K562 (cell line): ENCODE data around the gene SUMF1. TPM values are rescaled to one million over a fixed set of nuclear protein-coding genes. Genes with fewer than 3 reads are reported as not detected.

ENCODE experiments used
- ARID1B ChIP-seq: fragments of 450-650 bp; IDR thresholded peaks from 2 replicates; pipeline ENCODE4 v1.6.1; 2016; ENCODE audit warnings: antibody characterized with exemption, mild to moderate bottlenecking, inconsistent platforms
- ARNT ChIP-seq, 2 experiments: fragments of 450-650 bp; IDR thresholded peaks; 2 replicates each; pipeline ENCODE4 v1.6.1; 2016; ENCODE audit warnings: mild to moderate bottlenecking in 1 of 2
- BCOR ChIP-seq: fragments of 450-650 bp; IDR thresholded peaks from 2 replicates; pipeline ENCODE4 v1.6.1; 2016
- DMBX1 ChIP-seq: fragments of 250-450 bp; sonication (Bioruptor Pico); IDR thresholded peaks from 2 replicates; pipeline ENCODE4 v1.8.0; 2022; ENCODE audit warnings: inconsistent platforms, mild to moderate bottlenecking, moderate library complexity, borderline replicate concordance
- GABPA ChIP-seq: fragments of 200-800 bp; sonication (Bioruptor generic); conservative IDR thresholded peaks from 2 replicates; pipeline ENCODE4 v1.6.1; 2016; ENCODE audit warnings: low read depth, missing genetic modification characterization, missing compliant biosample characterization
- HDAC1 ChIP-seq, 2 experiments: fragments of 450-650 bp; IDR thresholded peaks; 2 replicates each; pipeline ENCODE4 v1.6.1; 2016 to 2017; ENCODE audit warnings: inconsistent platforms in 1 of 2, mild to moderate bottlenecking in 1 of 2, moderate library complexity in 1 of 2
- HDGF ChIP-seq: fragments of 450-650 bp; IDR thresholded peaks from 2 replicates; pipeline ENCODE4 v1.6.1; 2016
- HIVEP1 ChIP-seq: fragments of 250-450 bp; sonication (Bioruptor Pico); IDR thresholded peaks from 2 replicates; pipeline ENCODE4 v1.4.0; 2020; ENCODE audit warnings: mild to moderate bottlenecking
- NCOA4 ChIP-seq: fragments of 450-650 bp; IDR thresholded peaks from 2 replicates; pipeline ENCODE4 v1.6.1; 2018; ENCODE audit warnings: mild to moderate bottlenecking; ENCODE audit not compliant: partially characterized antibody
- NFRKB ChIP-seq: fragments of 450-650 bp; IDR thresholded peaks from 2 replicates; pipeline ENCODE4 v1.6.1; 2016; ENCODE audit warnings: low read depth
- NONO ChIP-seq, 2 experiments: fragments of 200-400 bp in 1 of 2; fragments of 450-650 bp in 1 of 2; formaldehyde crosslinking in 1 of 2; IDR thresholded peaks; 2 replicates each; pipeline ENCODE4 v1.6.1; 2017; ENCODE audit warnings: low read depth in 2 of 2, mild to moderate bottlenecking in 2 of 2, moderate library complexity in 2 of 2, low read length in 1 of 2
- PTBP1 ChIP-seq: fragments of 200-400 bp; formaldehyde crosslinking; IDR thresholded peaks from 2 replicates; pipeline ENCODE4 v1.6.1; 2017; ENCODE audit warnings: low read depth, low read length
- RAD21 ChIP-seq, 2 experiments: fragments of 250-450 bp in 1 of 2; fragments of 450-650 bp in 1 of 2; sonication (Bioruptor Pico) in 1 of 2; formaldehyde crosslinking in 1 of 2; IDR thresholded peaks in 1 of 2; conservative IDR thresholded peaks in 1 of 2; 2 replicates each; pipeline versions ENCODE4 v1.4.0 to v1.8.0; 2020 to 2022; ENCODE audit warnings: mild to moderate bottlenecking in 2 of 2, moderate library complexity in 1 of 2
- SMAD1 ChIP-seq: fragments of 150-350 bp; IDR thresholded peaks from 2 replicates; pipeline ENCODE4 v1.6.1; 2014; ENCODE audit warnings: low read length, low read depth; ENCODE audit not compliant: partially characterized antibody
- ZKSCAN8 ChIP-seq: fragments of 200-800 bp; sonication (Bioruptor generic); IDR thresholded peaks from 2 replicates; pipeline ENCODE4 v1.6.1; 2016; ENCODE audit warnings: missing genetic modification characterization, missing compliant biosample characterization
- ZNF146 ChIP-seq: IDR thresholded peaks from one replicate; pipeline ENCODE4 v1.6.1; 2018; ENCODE audit warnings: missing compliant biosample characterization; ENCODE audit not compliant: unreplicated experiment
- ZNF75A ChIP-seq: fragments of 450-650 bp; formaldehyde crosslinking; IDR thresholded peaks from 2 replicates; pipeline ENCODE4 v1.4.0; 2020; ENCODE audit warnings: mild to moderate bottlenecking
- ZNF79 ChIP-seq: fragments of 250-450 bp; sonication (Bioruptor Pico); IDR thresholded peaks from 2 replicates; pipeline ENCODE4 v1.4.0; 2020; ENCODE audit warnings: low read depth, mild to moderate bottlenecking, moderate library complexity
- polyA plus RNA-seq, 8 experiments: library from polyadenylated mRNA; depleted of rRNA in 4 of 8; stranded (reverse) in 5 of 8; unstranded in 3 of 8; fragments of >200 nt; fragmentation: Nextera tagmentation in 2 of 8; fragmentation: Illumina TruSeq in 1 of 8; extraction: Ambion mirVana in 2 of 8; extraction: Trizol in 1 of 8; gene quantifications; 2 replicates each; pipeline versions ENCODE4 v1.2.1 to v1.2.3, GENCODE V29; 2011 to 2014; ENCODE audit warnings: inconsistent platforms in 1 of 8, missing spikeins in 1 of 8
- total RNA-seq, 7 experiments: library from RNA; depleted of rRNA in 6 of 7; stranded (reverse); fragments of >200 nt in 6 of 7; fragmentation: Illumina TruSeq in 2 of 7; extraction: Trizol in 2 of 7; gene quantifications; 2 replicates each; pipeline versions ENCODE4 v1.2.1 to v1.2.3, GENCODE V29; 2011 to 2021; ENCODE audit warnings: low replicate concordance in 1 of 7
- TF ChIP-seq, protein P1 (sequence below): fragments of 450-650 bp; formaldehyde crosslinking; IDR thresholded peaks from 2 replicates; pipeline ENCODE4 v1.4.0; 2020; ENCODE audit warnings: mild to moderate bottlenecking, moderate library complexity
- TF ChIP-seq, protein P2 (sequence below): sonication (generic); formaldehyde crosslinking; IDR thresholded peaks from 2 replicates; pipeline ENCODE4 v1.8.0; 2023; ENCODE audit warnings: mild to moderate bottlenecking, missing genetic modification reagents
- TF ChIP-seq, protein P3 (sequence below): sonication (generic); formaldehyde crosslinking; IDR thresholded peaks from 2 replicates; pipeline ENCODE4 v1.4.0; 2020; ENCODE audit warnings: mild to moderate bottlenecking, missing genetic modification reagents

Gene SUMF1
- total and polyA plus RNA-seq, 9 of the 15 experiments (the other 6 are each of a cell fraction or from before 2014, with no cell fraction given) = 1.3 to 7.4 (median 4.2) TPM

DNA sequence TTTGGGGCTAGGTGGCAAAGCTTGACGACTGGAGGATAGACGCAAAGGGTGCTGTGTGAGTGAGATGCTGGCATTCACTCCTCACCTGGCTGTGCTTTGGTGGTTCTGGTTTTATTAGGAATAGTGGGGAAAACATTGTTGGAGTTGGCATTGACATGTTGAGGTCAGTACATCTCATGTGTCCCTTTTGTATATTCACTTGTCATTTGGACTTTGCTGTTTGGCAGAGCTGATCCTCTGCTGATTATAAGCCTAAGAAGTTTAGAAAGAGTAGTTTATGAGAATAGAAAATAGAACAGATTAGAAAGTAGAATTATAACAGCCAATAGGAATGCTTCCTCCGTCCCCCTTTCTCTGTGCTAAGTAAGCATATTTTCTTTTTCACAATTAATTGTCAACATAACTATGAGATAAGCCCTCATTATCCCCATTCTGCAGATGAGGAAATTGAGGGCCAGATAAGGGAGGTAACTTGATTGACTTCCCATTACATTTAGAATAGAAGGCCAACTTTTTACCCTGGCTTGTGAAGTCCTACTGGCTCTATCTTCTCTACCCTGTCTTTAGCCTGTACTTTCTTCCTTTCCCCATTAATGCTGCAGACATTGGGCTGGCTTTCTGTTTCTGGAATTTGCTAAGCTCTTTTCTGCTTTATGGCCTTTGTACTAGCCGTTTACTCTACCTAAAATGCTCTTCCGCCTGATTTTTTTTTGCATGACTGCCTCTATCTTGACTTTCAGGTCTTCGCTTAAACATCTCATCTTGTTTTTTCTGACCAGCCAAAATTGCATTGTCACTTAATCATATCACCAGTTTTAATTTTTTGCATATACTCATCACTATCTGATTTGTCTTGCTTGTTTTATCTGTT is 38.9 kb upstream of the SUMF1 start (continued):
- TF ChIP-seq, protein P1, sequence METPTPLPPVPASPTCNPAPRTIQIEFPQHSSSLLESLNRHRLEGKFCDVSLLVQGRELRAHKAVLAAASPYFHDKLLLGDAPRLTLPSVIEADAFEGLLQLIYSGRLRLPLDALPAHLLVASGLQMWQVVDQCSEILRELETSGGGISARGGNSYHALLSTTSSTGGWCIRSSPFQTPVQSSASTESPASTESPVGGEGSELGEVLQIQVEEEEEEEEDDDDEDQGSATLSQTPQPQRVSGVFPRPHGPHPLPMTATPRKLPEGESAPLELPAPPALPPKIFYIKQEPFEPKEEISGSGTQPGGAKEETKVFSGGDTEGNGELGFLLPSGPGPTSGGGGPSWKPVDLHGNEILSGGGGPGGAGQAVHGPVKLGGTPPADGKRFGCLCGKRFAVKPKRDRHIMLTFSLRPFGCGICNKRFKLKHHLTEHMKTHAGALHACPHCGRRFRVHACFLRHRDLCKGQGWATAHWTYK (CRISPR knock-in tag) = peak; percentile 17; the same call in 1 of the 2 replicates
- TF ChIP-seq ARID1B (peak; percentile 66), ZNF146 (CRISPR knock-in tag) (no peak), ZNF75A (no peak), NFRKB (peak; percentile 40; the same call in 1 of the 2 replicates), GABPA (peak; percentile 19; the same call in 1 of the 2 replicates), HDGF (peak; percentile 84; the same call in 1 of the 2 replicates), DMBX1 (CRISPR knock-in tag) (0 out of 2 replicates have a peak, but pooled peaks have one; percentile 20), NONO (IDR thresholded peaks at IDR 0.05; ENCODE audit: low read depth in 2 of 2, low read length in 1 of 2) (0 out of 4 replicates have a peak, but pooled peaks of 1 of the 2 experiments have one; percentile 5), SMAD1 (no peak), RAD21 (CRISPR knock-in tag; conservative IDR thresholded peaks at IDR 0.05 in 1 of 2, IDR thresholded peaks at IDR 0.05 in 1 of 2) (peak in 1 of 2 experiments; percentile 9; a peak in 1 of 4 replicates), HDAC1 (IDR thresholded peaks at IDR 0.05) (0 out of 4 replicates have a peak, but pooled peaks have one; percentile 16 to 35), PTBP1 (no peak), ZNF79 (CRISPR knock-in tag) (peak; percentile 7; the same call in 1 of the 2 replicates), BCOR (peak; percentile 99), ZKSCAN8 (peak; percentile 16; the same call in 1 of the 2 replicates), NCOA4 (no peak), ARNT (IDR thresholded peaks at IDR 0.05) (peak in 1 of 2 experiments; percentile 31; a peak in 2 of 4 replicates), HIVEP1 (CRISPR knock-in tag) (no peak)
- TF ChIP-seq, protein P2, sequence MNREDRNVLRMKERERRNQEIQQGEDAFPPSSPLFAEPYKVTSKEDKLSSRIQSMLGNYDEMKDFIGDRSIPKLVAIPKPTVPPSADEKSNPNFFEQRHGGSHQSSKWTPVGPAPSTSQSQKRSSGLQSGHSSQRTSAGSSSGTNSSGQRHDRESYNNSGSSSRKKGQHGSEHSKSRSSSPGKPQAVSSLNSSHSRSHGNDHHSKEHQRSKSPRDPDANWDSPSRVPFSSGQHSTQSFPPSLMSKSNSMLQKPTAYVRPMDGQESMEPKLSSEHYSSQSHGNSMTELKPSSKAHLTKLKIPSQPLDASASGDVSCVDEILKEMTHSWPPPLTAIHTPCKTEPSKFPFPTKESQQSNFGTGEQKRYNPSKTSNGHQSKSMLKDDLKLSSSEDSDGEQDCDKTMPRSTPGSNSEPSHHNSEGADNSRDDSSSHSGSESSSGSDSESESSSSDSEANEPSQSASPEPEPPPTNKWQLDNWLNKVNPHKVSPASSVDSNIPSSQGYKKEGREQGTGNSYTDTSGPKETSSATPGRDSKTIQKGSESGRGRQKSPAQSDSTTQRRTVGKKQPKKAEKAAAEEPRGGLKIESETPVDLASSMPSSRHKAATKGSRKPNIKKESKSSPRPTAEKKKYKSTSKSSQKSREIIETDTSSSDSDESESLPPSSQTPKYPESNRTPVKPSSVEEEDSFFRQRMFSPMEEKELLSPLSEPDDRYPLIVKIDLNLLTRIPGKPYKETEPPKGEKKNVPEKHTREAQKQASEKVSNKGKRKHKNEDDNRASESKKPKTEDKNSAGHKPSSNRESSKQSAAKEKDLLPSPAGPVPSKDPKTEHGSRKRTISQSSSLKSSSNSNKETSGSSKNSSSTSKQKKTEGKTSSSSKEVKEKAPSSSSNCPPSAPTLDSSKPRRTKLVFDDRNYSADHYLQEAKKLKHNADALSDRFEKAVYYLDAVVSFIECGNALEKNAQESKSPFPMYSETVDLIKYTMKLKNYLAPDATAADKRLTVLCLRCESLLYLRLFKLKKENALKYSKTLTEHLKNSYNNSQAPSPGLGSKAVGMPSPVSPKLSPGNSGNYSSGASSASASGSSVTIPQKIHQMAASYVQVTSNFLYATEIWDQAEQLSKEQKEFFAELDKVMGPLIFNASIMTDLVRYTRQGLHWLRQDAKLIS = no peak
- TF ChIP-seq, protein P3, sequence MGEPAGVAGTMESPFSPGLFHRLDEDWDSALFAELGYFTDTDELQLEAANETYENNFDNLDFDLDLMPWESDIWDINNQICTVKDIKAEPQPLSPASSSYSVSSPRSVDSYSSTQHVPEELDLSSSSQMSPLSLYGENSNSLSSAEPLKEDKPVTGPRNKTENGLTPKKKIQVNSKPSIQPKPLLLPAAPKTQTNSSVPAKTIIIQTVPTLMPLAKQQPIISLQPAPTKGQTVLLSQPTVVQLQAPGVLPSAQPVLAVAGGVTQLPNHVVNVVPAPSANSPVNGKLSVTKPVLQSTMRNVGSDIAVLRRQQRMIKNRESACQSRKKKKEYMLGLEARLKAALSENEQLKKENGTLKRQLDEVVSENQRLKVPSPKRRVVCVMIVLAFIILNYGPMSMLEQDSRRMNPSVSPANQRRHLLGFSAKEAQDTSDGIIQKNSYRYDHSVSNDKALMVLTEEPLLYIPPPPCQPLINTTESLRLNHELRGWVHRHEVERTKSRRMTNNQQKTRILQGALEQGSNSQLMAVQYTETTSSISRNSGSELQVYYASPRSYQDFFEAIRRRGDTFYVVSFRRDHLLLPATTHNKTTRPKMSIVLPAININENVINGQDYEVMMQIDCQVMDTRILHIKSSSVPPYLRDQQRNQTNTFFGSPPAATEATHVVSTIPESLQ (CRISPR knock-in tag) = no peak
